Measurements from ENCODE around the gene TCEA2. TPM values are rescaled to one million over a fixed set of nuclear protein-coding genes. Genes with fewer than 3 reads are reported as not detected.

Gene TCEA2
- total and polyA plus RNA-seq, 9 of the 15 experiments (the other 6 are each of a cell fraction or from before 2014, with no cell fraction given): 1.4 to 28.7 (median 5.4) TPM

DNA sequence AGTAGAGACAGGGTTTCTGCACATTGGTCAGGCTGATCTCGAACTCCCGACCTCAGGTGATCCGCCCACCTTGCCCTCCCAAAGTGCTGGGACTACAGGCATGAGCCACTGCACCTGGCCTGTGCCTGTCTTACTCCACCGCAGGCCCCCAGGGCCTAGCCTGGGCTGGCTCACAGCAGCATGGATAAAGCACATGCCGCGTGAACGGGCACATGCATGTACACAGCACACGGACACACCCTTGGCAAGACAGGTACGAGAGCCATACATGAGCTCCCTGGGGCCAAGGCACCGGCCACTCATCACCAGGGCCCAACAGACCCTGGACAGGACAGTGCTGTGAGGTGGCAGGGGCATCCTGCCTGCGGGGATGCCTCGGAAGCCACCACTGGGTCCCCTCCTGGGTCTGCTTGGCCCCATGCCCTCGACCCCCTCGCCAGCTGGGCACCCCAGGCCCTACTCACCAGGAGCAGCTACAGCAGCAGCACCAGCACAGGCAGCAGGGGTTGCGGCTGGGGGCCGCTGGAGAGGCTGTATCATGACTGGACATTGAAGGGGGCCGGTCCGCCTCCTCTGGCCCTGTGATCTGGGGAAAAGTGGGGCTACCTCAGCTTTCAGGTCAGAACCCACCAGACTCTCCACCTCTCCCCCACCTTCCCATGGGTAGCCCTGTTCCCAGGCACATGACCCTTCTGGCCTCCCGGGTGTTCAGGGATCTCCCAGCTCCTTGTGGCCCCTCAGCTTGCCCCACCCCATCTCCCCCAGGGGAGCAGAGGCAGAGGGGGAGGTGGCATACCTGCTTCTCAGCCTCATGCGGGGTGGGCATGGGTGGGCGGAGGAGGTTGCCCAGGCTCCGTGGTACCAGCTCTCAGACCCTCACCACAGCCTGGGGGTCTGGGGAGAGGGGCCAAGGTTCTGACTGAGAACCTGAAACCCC, 13.3 kb downstream of the TCEA2 start:
- CTCF ChIA-PET (ENCODE audit: low intra/inter-chr PET ratio): no interaction called here

DNA sequence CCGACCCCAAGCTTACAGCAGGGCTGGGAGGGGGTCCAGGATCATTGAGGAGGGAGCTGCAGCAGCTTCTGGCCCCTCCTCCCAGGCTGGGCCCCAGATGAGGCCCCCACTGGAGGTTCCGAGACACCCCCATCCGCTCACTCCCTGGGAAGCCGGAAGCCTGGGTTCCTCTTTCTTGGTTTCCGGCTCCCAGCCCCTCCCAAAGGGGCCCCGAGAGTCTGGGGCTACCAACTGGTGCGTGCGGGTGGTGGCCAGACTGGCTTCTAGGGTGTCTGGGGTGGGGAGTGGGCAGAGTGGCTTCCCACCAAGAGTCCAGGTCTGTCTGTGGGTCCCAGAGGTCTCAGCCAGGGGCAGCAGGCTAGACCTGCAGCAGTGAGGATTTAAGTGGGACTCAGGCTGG, 14.1 kb downstream of the TCEA2 start:
- H3K36me3 ChIP-seq (ENCODE audit: control insufficient read depth, insufficient read depth, low read length): peaks cover 8% of the 10 kb centered on the region; the same call in 1 of the 3 replicates
- ChIA-PET CTCF (ENCODE audit: low intra/inter-chr PET ratio) (no interaction called here), POLR2A (interaction anchor here (0.9 kb wide), 1 partner anchor 9 kb away, joined by 5 read pairs; no protein-coding TSS in a partner anchor)
- no peak overlapping the region for H3K27ac ChIP-seq (ENCODE audit: extremely low read depth, low read depth, low read length)
- no peak overlapping the region for H3K4me2 ChIP-seq (ENCODE audit: insufficient read depth, low read length)
- ATAC-seq: no peak
- peak overlapping the region in 1 of 2 experiments; percentile 65; a peak in 2 of 4 replicates for H3K9ac ChIP-seq (ENCODE audit: insufficient read depth in 1 of 2, low read depth in 2 of 2, low read length in 2 of 2)
- H3K4me3 ChIP-seq: no peak overlapping the region
- WGBS (ENCODE audit: insufficient coverage, low coverage, missing lambda C conversion rate): 92% methylated on average over 4 of the region's 8 CpGs
- no peaks in the 10 kb centered on the region for H3K9me1 ChIP-seq (ENCODE audit: control insufficient read depth, insufficient read depth, low read length)
- no peak overlapping the region for H2AFZ ChIP-seq (ENCODE audit: low read depth, low read length)
- in situ Hi-C loops (cut with MboI) (no loop called here), intact Hi-C loops (cut with micrococcal nuclease) (no loop called here)
- H3K79me2 ChIP-seq (ENCODE audit: control insufficient read depth, insufficient read depth, low read length): peaks cover 10% of the 10 kb centered on the region; the same call in 2 of the 3 replicates
- peaks cover 13 to 84% of the 10 kb centered on the region in 2 experiments; a peak in 4 of 5 replicates for H3K4me1 ChIP-seq (replicated peaks in 1 of 2; ENCODE audit: control insufficient read depth in 2 of 2, insufficient read depth in 2 of 2, low read length in 2 of 2)
- no peak for FAIRE-seq
- no TSS peak for BruUV-seq (replicated peaks)
- H3K9me3 ChIP-seq (replicated peaks; ENCODE audit: control insufficient read depth, insufficient read depth, low read depth, low read length): no peaks in the 10 kb centered on the region
- H4K20me1 ChIP-seq (replicated peaks; ENCODE audit: control insufficient read depth, insufficient read depth, low read length): no peaks in the 10 kb centered on the region
- H3K27me3 ChIP-seq (ENCODE audit: control insufficient read depth in 2 of 2, insufficient read depth in 2 of 2, low read length in 2 of 2): no peaks in the 10 kb centered on the region
- no peak for DNase-seq (ENCODE audit: extremely low read depth in 1 of 4, low spot score in 3 of 4)
- TF ChIP-seq, protein P1, sequence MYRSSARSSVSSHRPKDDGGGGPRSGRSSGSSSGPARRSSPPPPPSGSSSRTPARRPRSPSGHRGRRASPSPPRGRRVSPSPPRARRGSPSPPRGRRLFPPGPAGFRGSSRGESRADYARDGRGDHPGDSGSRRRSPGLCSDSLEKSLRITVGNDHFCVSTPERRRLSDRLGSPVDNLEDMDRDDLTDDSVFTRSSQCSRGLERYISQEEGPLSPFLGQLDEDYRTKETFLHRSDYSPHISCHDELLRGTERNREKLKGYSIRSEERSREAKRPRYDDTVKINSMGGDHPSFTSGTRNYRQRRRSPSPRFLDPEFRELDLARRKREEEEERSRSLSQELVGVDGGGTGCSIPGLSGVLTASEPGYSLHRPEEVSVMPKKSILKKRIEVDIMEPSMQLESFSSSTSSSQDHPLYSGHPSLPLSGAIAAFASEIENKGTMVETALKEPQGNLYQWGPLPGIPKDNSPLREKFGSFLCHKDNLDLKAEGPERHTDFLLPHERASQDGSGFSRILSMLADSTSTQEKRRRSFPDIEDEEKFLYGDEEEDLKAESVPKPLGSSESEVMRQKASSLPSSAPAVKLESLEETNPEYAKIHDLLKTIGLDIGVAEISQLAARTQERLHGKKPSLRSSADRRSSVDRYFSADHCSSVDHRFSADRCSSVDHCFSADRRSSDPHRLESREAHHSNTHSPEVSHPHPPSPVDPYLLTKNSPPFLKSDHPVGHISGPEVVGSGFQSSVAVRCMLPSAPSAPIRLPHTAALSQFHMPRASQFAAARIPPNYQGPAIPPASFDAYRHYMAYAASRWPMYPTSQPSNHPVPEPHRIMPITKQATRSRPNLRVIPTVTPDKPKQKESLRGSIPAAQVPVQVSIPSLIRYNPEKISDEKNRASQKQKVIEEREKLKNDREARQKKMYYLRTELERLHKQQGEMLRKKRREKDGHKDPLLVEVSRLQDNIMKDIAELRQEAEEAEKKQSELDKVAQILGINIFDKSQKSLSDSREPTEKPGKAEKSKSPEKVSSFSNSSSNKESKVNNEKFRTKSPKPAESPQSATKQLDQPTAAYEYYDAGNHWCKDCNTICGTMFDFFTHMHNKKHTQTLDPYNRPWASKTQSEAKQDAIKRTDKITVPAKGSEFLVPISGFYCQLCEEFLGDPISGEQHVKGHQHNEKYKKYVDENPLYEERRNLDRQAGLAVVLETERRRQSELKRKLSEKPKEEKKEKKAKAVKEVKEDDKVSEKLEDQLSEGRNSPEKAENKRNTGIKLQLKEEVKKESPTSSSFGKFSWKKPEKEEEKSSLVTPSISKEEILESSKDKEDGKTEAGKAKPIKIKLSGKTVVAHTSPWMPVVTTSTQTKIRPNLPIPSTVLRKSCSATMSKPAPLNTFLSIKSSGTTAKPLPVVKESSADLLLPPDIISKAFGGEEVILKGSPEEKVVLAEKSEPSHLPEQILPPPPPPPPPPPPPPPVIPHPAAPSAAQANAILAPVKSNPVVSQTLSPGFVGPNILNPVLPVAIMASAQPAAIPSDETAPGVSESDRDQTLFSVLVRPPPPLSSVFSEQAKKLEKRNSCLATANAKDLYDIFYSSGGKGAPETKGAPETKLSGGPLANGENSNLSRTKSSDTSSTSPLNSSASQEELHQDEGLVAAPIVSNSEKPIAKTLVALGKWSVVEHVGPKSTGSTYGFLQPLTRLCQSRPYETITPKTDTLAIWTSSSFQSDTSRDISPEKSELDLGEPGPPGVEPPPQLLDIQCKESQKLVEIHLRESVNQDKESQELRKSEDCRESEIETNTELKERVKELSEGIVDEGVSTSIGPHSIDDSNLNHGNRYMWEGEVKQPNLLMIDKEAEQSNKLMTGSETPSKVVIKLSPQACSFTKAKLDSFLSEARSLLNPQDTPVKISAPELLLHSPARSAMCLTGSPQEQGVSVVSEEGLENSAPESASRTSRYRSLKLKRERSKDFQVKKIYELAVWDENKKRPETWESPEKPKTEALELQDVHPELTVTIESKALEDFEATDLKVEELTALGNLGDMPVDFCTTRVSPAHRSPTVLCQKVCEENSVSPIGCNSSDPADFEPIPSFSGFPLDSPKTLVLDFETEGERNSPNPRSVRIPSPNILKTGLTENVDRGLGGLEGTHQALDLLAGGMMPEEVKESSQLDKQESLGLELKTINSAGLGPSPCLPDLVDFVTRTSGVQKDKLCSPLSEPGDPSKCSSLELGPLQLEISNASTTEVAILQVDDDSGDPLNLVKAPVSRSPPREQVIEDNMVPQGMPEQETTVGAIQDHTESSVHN (IDR thresholded peaks at IDR 0.05; ENCODE audit: borderline replicate concordance in 1 of 2, low read depth in 1 of 2): no peak

More for the DNA sequence above, 13.3 kb downstream of the TCEA2 start:
- Histone ChIP-seq H3K4me1 (replicated peaks in 1 of 2; ENCODE audit: control insufficient read depth in 2 of 2, insufficient read depth in 2 of 2, low read length in 2 of 2) (peaks cover 13 to 84% of the 10 kb centered on the region in 2 experiments; a peak in 4 of 5 replicates), H3K36me3 (ENCODE audit: control insufficient read depth, insufficient read depth, low read length) (peaks cover 8% of the 10 kb centered on the region; the same call in 1 of the 3 replicates), H3K4me3 (no peak overlapping the region), H3K9me3 (replicated peaks; ENCODE audit: control insufficient read depth, insufficient read depth, low read depth, low read length) (no peaks in the 10 kb centered on the region), H3K27ac (ENCODE audit: extremely low read depth, low read depth, low read length) (no peak overlapping the region), H2AFZ (ENCODE audit: low read depth, low read length) (no peak overlapping the region), H3K4me2 (ENCODE audit: insufficient read depth, low read length) (no peak overlapping the region), H3K79me2 (ENCODE audit: control insufficient read depth, insufficient read depth, low read length) (peaks cover 10% of the 10 kb centered on the region; the same call in 2 of the 3 replicates), H4K20me1 (replicated peaks; ENCODE audit: control insufficient read depth, insufficient read depth, low read length) (no peaks in the 10 kb centered on the region), H3K9ac (ENCODE audit: insufficient read depth in 1 of 2, low read depth in 2 of 2, low read length in 2 of 2) (peak overlapping the region in 1 of 2 experiments; percentile 65; a peak in 2 of 4 replicates), H3K9me1 (ENCODE audit: control insufficient read depth, insufficient read depth, low read length) (no peaks in the 10 kb centered on the region), H3K27me3 (ENCODE audit: control insufficient read depth in 2 of 2, insufficient read depth in 2 of 2, low read length in 2 of 2) (no peaks in the 10 kb centered on the region)
- no peak for DNase-seq (ENCODE audit: extremely low read depth in 1 of 4, low spot score in 3 of 4)
- ATAC-seq: no peak
- WGBS (ENCODE audit: insufficient coverage, low coverage, missing lambda C conversion rate): 89% methylated on average over 12 of the region's 22 CpGs
- POLR2A ChIA-PET: interaction anchor here (0.9 kb wide), 1 partner anchor 8 kb away, joined by 5 read pairs; no protein-coding TSS in a partner anchor
- in situ Hi-C loops (cut with MboI) (no loop called here), intact Hi-C loops (cut with micrococcal nuclease) (no loop called here)
- no TSS peak for BruUV-seq (replicated peaks)
- TF ChIP-seq ATF1 (CRISPR knock-in tag; IDR thresholded peaks at IDR 0.05): no peak
- TF ChIP-seq ATF1 (tag; IDR thresholded peaks at IDR 0.05): no peak
- TF ChIP-seq ELF1 (tag; IDR thresholded peaks at IDR 0.05): no peak
- no peak for TF ChIP-seq HNRNPUL1 (IDR thresholded peaks at IDR 0.05; ENCODE audit: low read length)
- TF ChIP-seq ILK (tag; IDR thresholded peaks at IDR 0.05; ENCODE audit: borderline replicate concordance, low read depth): no peak
- TF ChIP-seq ZKSCAN8 (CRISPR knock-in tag; IDR thresholded peaks at IDR 0.05): no peak
- no peak for TF ChIP-seq BRCA1 (IDR thresholded peaks at IDR 0.05)
- no peak for TF ChIP-seq BRCA1 (CRISPR knock-in tag; IDR thresholded peaks at IDR 0.05)
- no peak for FAIRE-seq
